ENCODE data around the gene ORAI3.
A peak's percentile ranks its signal among the peaks of the same experiment; 100 is the strongest.

Gene ORAI3

GRCh38 chr16:30982548-30983288 lies 33.9 kb downstream of the ORAI3 start:
- H3K4me3 ChIP-seq (ENCODE audit: low read depth, low read length): no peak overlapping the region
- no peaks in the 10 kb centered on the region for H3K36me3 ChIP-seq (ENCODE audit: control insufficient read depth, insufficient read depth, low read length)
- no peak overlapping the region for H3K9ac ChIP-seq
- no peaks in the 10 kb centered on the region for H3K79me2 ChIP-seq
- no peaks in the 10 kb centered on the region for H3K9me3 ChIP-seq (ENCODE audit: control insufficient read depth, low read length)
- H3K4me2 ChIP-seq (ENCODE audit: low read length): no peak overlapping the region
- no peak overlapping the region for H3K27ac ChIP-seq
- peaks cover 4% of the 10 kb centered on the region for H3K4me1 ChIP-seq
- no peak for TF ChIP-seq CTCF (IDR thresholded peaks at IDR 0.05)
- H3K27me3 ChIP-seq (ENCODE audit: control insufficient read depth, insufficient read depth, low read length): no peaks in the 10 kb centered on the region
- H2AFZ ChIP-seq: no peak overlapping the region

DNA sequence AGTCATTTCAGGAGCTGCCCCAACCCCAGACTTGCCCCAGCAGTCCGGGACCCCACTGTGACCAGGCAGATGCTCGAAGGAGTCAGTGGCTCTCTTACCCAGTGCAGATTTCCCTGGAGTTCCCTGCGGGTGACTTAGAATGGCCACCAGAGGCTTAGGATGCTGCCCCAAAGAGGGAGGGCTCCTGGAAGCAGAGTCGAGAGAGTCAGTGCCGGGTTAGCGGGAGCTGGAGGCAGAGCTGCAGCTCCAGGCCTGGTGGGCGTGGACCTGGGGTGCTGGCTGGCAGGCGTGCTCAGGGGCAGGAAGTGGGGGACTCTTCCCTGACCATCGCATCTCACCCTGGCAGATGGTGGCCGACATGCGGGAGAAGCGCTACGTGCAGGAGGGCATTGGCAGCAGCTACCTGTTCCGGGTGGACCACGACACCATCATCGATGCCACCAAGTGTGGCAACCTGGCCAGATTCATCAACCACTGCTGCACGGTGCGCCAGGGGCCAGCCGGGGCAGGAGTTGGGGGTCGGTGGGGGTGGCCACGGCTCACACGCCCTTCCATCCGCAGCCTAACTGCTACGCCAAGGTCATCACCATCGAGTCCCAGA lies 34.5 kb downstream of the ORAI3 start:
- H3K79me2 ChIP-seq: no peaks in the 10 kb centered on the region
- H3K4me3 ChIP-seq (ENCODE audit: low read depth, low read length): no peak overlapping the region
- no peak overlapping the region for H3K4me2 ChIP-seq (ENCODE audit: low read length)
- peaks cover 4% of the 10 kb centered on the region for H3K4me1 ChIP-seq
- no peak overlapping the region for H3K27ac ChIP-seq
- TF ChIP-seq CTCF (IDR thresholded peaks at IDR 0.05): no peak
- no peaks in the 10 kb centered on the region for H3K27me3 ChIP-seq (ENCODE audit: control insufficient read depth, insufficient read depth, low read length)
- no peaks in the 10 kb centered on the region for H3K9me3 ChIP-seq (ENCODE audit: control insufficient read depth, low read length)
- H2AFZ ChIP-seq: no peak overlapping the region
- H3K36me3 ChIP-seq (ENCODE audit: control insufficient read depth, insufficient read depth, low read length): no peaks in the 10 kb centered on the region
- no peak overlapping the region for H3K9ac ChIP-seq

DNA sequence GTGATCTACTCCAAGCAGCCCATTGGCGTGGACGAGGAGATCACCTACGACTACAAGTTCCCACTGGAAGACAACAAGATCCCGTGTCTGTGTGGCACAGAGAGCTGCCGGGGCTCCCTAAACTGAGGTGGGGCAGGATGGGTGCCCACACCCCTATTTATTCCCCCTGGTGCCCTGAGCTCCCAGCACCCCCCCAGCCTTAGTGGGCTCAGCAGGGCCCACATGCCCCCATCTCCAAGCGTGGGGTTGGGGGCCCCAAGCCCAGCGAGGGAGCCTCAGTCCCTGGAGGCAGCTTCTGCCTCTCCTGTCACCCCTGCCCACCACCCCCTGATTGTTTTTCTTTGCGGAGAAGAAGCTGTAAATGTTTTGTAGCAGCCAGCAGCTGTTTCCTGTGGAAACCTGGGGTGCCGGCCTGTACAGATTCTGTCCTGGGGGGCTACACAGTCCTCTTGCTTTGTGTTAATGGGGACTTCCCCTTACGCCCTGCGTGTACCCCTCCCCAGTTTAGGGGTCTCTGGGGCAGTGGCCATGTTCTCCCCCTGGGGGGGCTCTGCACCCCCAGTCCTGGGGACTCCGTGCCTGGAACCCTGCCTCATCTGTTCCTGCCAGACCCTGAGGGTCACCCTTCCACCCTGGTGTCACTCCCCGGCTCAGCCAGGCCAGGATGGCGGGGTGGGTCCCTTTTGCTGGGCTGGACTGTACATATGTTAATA lies 35.2 kb downstream of the ORAI3 start:
- Histone ChIP-seq H3K79me2 (no peaks in the 10 kb centered on the region), H3K4me1 (peaks cover 4% of the 10 kb centered on the region), H3K36me3 (ENCODE audit: control insufficient read depth, insufficient read depth, low read length) (no peaks in the 10 kb centered on the region), H3K9me3 (ENCODE audit: control insufficient read depth, low read length) (no peaks in the 10 kb centered on the region), H3K4me3 (ENCODE audit: low read depth, low read length) (no peak overlapping the region), H3K9ac (no peak overlapping the region), H3K27ac (no peak overlapping the region), H3K4me2 (ENCODE audit: low read length) (no peak overlapping the region), H3K27me3 (ENCODE audit: control insufficient read depth, insufficient read depth, low read length) (no peaks in the 10 kb centered on the region), H2AFZ (no peak overlapping the region)
- TF ChIP-seq CTCF (IDR thresholded peaks at IDR 0.05): no peak

DNA sequence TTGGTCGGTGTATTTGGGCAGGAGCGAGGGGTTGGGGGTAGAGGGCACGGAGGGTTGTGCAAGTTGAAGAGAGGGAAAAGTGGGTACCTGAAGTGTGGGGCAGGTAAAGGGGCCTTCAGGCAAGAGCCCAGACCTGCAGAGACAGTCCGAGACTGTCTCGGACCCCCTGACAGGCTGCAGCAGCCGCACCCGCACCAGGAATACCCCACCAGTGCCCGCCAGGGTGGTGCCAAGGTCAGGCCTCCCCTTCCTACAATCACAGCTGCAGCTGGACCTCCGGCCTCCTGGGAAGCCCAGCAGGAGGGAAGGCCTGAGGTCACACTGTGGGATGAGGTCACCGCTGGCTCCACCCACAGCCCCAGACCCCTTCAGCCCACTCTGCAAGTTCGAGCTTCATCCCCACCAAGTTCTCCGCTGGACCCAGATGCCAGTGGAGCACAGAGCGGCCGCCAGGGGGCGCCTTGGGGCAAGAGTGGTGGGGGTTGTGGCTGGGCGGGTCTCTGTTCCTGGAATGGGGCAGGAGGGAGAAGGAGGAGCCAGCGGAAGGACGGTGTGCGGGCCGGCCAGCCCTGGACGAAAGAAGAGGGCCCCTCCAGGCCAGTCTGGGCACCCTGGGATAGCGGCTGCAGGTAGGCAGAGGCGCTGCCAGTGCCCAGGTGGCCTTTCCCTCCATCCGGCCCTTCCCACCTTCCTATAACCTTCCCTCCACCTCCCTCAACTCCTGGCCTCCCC lies 36.0 kb downstream of the ORAI3 start, which contains the start of gene HSD3B7:
HSD3B7 (plus strand) TSS at position 539 of the 732 bp plus-strand sequence. CDS start 452 bp downstream, outside the sequence.
- Histone ChIP-seq H3K36me3 (ENCODE audit: control insufficient read depth, insufficient read depth, low read length) (no peaks in the 10 kb centered on the region), H3K4me3 (ENCODE audit: low read depth, low read length) (peak within 1 kb of the TSS; percentile 52), H3K27ac (no peak within 1 kb of the TSS), H2AFZ (peak within 1 kb of the TSS; percentile 82), H3K4me1 (peaks cover 4% of the 10 kb centered on the region), H3K4me2 (ENCODE audit: low read length) (peak within 1 kb of the TSS; percentile 74), H3K79me2 (no peaks in the 10 kb centered on the region), H3K9ac (no peak within 1 kb of the TSS), H3K27me3 (ENCODE audit: control insufficient read depth, insufficient read depth, low read length) (no peaks in the 10 kb centered on the region), H3K9me3 (ENCODE audit: control insufficient read depth, low read length) (no peaks in the 10 kb centered on the region)
- peak; percentile 98 for TF ChIP-seq CTCF (IDR thresholded peaks at IDR 0.05)
